Middle frontal gyrus (tissue), 1 donor: Measurements from ENCODE around the gene SLC8A1.
A peak's percentile ranks its signal among the peaks of the same experiment; 100 is the strongest.

Experiments
- DNase-seq: peaks from one replicate; pipeline ENCODE4 v3.0.0-alpha.2; 2015; ENCODE audit warnings: low spot score; ENCODE audit errors: extremely low spot score

SLC8A1 gene

DNA sequence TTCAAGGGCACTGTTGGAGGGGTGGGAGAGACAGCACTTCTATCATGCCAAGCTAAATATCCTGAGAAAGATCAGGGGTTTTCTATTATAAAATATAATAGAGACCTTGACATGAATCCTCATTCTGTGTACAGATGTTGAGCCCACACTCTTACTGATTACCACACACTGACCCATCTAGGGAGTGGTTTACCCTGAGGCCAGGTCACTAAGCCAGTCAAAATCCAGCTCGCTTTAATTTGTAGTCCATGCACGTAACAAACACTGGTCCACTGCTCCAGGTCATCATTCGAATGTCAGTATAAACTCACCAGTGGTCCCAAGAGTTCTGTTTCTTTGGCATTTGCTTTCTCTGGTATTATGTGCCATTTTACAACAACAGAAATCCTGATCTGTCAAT is 96.4 kb downstream of the SLC8A1 start:
- DNase-seq = no peak

DNA sequence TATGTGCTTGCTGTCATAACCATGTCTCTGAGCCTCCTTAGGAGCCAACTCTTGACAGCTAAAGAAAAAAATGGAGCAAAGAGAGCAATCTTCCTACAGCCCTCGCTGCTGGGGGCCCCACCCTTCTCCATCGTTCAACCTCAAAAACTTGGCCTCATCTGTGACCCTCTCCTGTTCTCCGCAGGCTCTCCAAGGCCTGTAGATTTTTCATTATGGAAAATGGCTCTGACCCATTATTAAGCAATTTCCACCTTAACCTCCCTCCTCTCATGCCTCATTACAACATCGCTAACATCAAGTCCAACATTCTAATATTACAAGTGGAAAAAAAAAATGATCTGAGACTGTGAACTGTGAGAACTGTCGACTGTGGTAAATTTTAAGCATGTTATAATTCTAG is 98.7 kb downstream of the SLC8A1 start:
- no peak for DNase-seq

DNA sequence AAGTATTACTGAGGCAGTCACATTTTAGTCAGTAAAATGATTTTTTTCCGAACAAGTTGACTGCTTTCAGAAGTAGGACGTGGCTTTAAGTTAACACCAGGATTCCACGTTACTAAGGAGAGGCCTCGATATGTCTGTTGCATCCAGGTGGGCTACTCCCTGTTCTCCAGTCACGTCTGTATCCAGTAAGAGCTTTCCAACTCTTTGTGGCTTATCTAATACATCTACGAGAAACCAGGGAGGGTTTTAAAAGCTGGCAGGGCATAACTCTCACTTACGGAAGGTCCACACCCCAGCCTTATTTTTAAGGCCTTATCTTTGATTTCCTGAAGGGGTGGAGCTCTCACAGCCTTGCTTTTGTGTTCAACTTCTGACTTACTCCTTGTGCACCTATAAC is 99.2 kb downstream of the SLC8A1 start:
- DNase-seq = no peak

DNA sequence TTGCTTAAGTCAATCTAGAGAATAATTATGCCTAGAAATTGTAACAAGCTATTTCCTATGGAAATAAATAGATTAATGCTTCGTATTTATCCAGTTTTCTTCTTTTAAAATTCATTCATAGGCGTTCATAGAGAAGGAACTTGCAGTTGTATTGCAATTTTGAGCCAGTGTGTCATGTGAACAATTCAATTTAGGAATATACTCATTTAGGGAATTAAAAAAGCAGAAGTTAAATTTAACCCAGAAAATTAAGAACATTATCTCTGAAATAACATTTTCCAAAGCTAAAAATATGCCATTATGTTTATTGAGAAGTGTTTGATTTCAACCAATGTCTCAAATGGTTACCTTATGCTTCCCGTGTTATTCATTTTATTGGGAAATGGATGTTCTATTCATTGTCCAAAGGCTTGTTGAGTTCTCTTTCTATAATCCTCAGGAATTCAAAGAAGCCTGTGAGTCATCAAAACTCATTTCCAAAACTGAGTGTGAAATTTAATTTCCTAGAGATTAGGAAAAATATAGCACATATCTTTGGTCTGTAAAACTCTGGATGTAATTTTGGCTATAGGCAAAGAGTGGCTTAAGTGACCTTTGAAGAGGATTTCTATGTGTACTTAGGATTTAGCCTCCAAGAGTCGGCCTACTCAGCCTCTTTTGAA is 99.7 kb downstream of the SLC8A1 start:
- no peak for DNase-seq

DNA sequence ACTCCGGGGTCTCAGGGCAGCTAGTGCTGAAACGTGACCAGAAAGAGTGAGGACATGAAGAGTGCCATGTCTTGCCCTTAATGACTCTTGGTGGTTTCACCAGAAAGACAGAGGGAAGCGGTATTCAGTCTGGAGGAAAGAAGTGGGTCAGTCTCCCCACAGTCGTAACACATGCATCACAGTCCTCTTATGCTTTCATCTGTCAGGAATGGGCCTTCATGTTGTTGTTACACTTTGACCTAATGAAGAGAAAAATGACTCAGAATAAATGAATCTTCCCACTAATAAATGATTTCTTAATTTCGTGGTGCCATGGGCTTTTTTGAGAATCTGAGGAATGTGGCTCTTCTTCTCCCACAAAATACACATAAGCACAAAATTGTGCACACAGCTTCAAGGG is 103.2 kb downstream of the SLC8A1 start:
- DNase-seq = no peak

DNA sequence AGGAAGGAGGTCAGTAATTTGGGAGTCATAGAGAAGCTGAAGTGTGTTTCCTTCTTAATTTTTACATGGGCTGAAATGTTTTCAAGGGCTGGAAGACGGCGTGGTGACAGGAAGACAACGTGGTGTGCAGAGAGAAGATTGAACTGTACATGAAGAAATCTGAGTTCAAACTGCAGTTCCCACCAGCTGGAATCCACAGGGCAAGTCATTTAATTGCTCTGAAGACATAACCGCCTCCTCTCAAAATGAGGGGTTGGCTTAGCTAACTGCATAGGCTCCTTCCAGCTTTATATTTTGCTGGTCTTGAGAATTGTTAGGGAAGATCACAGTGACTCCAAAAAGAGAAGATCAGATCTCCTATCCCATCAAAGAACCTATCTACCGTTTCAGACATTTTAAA is 103.9 kb downstream of the SLC8A1 start:
- DNase-seq = no peak

DNA sequence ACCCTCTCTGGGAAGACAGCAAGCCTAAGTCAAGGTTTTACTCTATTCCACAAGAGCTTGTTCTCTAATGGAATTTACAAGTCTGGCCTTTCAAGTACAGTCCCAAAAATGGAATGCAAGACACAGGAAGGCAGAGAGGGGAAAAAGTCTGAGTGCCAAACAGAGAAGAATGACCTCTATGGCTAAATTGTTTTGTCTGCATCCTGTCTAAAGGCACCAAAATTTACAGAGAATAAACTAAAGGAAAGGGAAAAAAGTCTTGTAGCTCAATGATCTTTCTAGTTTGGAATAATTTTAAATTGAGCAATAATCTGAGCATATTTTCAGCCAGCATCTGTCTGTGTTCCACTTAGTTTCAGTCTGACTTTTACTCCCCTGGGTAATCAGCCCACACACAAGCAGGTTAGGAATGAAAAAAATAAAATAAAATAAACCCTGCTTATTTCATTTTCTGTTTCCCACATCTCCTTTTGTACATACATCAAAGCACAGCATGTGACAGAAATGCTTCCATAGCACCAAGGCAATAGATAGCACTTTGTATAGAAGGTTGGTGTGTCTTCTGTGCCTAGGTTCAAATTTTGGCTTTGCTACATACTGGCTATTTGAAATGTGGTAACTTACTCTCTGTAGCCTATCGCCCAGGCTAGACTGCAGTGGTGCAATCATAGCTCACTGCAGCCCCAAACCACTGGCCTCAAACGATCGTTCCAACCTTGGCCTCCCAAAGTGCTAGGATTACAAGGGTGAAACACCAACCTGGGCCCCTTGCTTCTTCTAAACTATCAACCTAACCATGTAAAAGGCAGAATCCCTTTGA is 105.1 kb downstream of the SLC8A1 start:
- DNase-seq = no peak

DNA sequence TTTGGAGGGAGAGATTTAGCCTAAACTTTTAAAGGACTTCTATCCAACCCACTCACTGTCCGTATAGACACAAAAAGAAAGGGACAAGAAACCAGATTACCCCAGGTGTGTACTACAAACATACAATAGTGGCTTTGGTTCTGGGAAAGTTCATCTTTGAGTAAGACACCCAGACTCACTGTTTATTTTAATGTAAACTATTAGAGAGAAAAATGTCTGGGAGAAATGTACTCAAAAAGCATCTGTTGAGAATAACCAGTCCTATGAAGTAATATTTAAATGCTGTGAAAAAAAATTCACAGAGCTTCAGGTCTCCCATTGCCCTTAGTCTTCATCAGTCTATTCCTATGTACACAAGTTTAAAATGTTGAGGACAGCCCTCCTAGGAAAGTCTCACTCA is 107.5 kb downstream of the SLC8A1 start:
- no peak for DNase-seq

DNA sequence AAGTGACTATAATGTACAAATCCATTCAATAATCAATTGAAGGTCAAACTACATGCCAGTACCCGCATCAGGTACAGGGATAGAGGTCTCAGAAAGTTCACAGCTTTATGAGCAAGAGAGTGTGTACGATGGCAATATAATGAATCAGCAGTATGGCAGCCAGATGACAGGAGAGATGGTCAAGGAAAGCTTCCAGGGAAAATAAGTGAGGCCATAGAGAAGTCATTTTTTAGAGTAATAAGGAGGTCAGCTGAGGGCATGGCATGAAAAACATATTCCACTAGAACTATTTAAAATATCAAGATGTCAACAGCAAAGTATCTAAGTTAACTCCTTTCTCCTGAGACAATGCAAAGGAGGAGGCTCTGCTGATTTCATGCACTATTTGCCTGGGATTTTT is 108.0 kb downstream of the SLC8A1 start:
- no peak for DNase-seq

DNA sequence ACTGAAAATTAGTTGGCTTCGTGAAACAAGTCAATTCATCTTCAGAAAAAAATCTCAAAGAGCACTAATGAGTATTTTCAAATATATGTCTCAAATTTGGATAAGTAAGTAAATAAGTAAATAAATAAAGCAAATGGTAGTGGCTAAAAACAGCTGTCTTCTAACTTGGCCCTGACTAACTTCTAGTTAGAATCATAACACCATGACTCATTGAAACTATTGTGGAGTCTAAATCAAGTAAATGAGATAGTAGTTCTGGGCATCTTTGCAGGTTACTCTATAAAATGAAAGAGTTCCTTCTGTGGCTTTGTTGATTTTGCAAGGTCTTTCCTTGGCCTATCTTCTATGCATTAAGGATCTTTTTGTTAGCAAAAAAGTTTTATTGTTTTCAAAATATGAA is 110.7 kb downstream of the SLC8A1 start:
- no peak for DNase-seq

DNA sequence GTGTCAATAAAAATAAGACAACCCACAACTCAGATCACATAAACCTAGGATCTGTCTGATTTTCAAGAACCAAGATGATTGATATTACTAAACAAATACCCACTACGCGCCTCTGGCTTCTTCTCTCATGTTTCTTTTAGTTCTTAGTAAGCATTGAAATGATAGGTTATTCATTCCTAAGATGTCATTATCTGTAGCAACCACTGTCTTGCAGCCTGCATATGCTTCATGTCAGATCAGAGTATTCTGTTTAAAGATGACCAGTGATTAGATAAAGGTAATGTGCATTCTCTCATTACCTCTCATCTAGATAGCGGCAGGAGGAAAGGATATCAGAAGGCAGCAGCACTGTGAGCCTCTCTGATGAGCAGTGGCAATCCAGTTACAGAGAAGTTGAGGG is 112.9 kb downstream of the SLC8A1 start:
- DNase-seq = no peak

DNA sequence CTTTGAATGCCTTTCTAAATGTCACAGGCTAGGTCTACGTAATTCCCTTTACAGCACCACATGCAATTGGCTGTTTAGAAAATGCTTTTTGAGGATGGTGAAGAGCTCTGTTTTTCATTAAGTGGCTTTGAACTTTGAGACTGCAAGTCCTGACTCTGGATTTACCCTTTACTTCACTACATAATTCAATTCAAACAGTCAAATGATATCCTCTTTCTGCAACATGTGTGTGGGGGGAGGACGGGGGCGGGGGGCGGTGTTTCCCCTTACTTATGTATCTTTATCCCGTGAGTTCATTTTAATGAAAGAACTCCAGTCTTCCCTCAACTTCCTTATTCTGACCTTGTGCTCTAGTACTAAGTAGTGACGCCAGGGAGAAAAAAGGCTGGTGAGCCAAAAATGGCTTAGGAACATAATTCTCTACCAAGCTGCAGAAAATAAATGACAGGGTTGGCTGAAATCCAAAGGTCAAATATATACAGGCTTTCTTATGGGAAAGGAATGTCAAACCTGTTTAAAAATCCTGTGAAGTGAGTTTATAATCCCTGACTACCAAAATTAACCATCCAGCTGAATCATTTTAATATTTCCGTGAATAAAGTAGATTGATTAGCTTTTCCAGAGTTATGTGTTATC is 119.6 kb downstream of the SLC8A1 start:
- DNase-seq = no peak

DNA sequence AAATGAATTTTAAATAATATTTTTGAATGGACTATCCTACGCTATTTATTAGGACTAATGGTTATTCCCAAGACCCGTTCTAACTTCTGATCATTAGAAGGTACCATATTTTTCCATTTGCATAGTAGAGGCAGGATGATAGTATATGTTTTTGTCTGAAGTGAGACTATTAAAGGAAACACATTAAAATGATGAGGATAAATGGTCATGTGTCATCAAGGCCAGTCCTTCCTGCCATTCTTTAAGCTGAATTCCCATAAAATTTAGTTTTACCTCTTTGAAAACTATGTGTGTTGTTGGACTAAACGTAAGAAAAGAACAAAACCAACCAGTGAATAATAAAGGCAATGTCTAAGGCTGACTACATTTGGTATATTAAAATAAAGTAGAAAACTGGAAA is 121.8 kb downstream of the SLC8A1 start:
- DNase-seq = no peak

DNA sequence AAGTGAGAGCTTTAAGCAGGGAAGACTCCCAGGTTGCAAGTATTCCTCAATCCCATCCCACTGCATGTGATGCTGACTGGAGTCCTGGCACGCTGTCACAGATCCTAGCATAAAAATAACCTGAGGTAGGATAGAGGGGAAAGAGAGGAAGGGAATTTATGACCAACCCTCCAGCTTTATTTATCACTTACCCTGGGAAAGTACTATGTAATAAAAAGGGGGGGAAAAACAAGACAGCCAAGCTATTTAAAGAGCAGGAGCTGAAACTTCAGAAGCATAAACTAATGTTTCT is 122.2 kb downstream of the SLC8A1 start:
- no peak for DNase-seq

DNA sequence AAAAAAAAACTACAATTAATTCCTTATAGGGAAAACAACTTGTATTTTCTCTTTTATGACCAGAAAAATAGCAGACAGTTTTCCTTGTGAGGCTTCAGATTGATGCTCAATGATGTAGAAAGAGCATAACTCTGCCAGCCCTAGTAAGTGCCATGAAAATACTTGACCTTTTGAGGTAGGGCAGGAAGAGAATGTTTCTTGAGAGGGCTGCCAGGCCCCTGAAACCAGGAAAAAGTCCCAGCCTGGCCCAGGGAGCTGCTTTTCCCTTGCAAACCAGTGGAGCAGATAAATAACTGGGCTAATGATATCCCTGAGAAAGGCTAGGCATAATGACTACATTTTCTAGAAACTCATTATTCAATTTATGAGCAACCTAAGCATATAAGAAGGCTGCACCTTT is 126.8 kb downstream of the SLC8A1 start:
- no peak for DNase-seq

DNA sequence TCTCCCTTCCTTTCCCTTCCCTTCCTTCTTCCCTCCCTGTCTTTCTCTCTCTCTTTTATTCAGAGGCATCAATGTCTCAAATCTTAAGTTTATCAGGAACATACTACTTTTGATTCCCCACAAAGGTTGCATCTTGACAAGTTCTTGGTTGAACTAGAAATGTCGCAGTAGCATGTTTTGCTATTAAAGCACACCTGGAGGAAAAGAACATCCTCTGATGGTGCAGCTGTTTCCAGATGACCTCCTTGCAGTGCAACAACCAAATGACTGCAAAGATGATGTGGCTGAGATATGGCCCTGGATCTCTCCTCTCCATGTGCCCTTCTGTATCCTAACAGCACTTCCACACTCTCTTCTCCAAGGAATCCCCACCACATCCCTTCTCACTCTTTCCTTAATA is 127.2 kb downstream of the SLC8A1 start:
- no peak for DNase-seq

DNA sequence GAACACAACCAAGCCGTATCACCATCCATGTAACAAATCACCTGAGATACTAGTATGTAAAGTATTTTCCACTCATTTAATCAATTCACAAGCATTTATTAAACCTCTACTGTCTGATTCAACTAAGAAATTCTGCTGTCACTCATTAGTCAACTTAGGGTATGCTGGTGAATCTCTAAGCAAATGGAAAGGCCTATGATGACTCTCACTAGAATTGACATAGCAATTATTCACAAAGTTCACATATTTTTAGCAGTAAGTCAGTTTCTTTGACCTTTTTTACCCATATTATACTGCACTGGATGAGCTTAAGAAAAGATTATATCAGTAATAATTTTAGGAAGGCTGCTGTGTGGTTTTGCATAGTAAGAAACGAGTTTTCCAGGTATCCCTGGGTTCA is 130.1 kb downstream of the SLC8A1 start:
- no peak for DNase-seq

DNA sequence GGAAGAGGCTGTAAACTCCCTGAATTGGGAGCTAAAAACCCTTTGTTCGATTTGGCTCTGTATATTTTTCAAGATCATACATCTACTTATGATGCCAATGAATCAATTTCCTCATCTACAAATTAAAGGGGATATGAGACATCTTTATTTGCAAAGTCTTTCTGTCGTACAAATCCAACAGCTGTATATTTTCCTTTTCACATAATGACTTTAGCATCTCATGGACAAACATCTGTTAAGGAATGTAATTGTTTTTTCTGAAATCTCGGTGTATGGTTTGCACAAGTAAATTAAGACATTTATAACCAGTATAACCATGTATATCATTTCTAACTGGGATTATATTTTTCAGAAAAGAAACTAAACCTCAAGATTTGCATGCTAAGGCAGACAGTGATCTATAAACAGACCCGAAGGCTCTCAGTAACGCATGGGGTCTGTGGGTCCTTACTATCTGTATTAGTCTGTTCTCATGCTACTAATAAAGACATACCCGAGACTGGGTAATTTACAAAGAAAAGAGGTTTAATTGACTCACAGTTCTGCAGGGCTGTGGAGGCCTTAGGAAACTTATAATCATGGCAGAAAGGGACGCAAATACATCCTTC is 130.8 kb downstream of the SLC8A1 start:
- no peak for DNase-seq

DNA sequence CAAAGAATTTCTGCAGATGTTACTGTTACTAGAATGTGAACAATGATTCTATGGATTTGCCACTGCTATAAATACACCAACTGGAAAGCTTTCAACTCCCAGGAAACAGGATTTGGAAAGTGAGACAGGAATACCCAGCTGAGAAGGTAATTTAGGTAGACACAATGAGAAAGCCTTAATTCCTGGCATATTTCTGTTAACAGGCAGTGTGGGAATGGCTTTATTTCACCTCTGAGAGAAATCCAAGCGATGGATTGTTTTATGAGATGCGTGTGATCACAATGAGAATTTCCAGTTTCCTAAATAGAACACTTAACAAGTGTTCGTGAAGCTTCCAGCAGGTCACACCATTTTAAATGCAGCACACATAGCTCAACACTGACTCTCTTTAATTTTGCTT is 133.0 kb downstream of the SLC8A1 start:
- DNase-seq = peak; percentile 22

DNA sequence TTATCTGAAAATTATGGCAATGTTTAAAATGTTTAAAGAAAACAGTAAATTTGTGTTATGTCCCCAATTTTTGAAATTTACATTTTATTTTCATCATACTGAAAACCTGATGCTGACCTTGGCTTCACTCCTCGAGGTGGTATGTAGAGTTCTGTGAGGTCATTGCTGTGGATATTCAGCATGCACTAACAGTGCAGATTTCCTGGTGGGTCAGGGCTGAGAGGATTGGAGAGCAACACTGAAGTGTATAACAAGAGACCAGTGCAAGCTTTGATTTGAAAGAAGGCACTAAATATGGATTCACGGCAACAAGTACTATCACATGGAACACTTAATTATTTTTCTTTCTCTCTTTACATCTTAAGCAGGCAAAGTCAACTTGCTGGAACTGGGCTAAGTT is 134.1 kb downstream of the SLC8A1 start:
- no peak for DNase-seq

DNA sequence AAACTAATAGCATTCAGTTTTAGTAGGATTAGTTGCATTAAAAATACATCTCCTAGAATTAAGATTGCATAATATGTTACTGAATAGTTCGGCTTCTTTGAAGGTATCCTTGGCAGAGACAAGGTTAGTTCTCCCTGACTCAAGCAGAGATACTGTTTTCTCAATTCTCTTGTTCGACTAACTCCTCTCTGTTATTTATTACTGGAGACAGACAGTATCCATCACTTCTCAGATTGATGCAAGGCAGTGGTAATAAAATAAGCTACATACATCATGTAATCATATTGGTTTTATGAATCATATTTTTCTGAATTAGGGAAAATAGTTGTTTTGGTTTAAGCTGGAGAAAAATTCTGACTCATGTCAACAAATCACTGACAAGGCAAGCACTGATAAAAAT is 134.8 kb downstream of the SLC8A1 start:
- DNase-seq = no peak

DNA sequence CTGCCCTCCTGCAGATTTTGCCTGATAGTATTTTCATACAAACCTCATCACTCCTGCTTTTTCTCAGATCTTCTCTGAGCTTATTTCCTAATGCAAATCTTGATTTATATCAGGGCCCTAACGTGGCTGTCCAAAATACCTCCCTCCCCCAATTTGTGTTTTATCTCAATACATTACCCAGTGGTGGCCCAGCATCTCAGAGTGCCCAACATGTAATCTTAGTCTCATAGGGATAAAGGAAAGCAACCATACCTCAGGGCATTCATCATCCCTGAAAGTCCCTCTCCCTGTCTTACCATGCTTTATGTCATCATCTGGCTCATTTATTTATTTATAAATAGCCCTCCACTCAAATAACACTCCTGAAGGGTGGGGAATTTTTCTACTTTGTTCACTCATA is 135.3 kb downstream of the SLC8A1 start:
- DNase-seq = no peak

DNA sequence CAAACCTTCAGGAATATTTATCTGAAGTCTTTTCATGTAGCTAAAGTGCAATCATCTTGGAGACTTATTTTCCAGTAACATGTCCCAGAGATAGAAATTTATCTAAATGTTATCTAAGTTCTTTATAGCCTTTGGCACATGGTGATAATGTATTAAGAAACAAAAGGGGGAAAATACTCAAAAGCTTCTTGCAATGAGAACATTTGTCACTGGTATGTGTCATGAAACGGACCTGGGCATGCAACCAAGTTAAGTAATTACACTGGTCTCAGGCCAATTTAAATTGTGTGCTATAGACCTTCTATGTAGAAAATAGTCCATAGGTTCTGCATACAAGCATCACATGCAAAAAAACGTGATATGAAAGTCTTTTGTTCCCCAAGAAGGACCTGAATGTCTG is 136.2 kb downstream of the SLC8A1 start:
- DNase-seq = no peak
